Stimulated activated CD4-positive, alpha-beta T cell treated with anti-CD3 and anti-CD28 coated beads, Interleukin-15, amount 100 ng/mL, for 48 hours (primary cell): Measurements from ENCODE around the gene BTN3A1.
"Not testable (repeated sequence)": the region's sequence is repeated elsewhere in the genome, so short reads cannot be mapped to it uniquely, and the experiment has no call there.

Experiments
- DNase-seq, 2 donors: peaks; one replicate each; pipeline ENCODE4 v3.0.0-alpha.2; 2020; ENCODE audit warnings: low read depth in 2 of 2

BTN3A1 gene

DNA sequence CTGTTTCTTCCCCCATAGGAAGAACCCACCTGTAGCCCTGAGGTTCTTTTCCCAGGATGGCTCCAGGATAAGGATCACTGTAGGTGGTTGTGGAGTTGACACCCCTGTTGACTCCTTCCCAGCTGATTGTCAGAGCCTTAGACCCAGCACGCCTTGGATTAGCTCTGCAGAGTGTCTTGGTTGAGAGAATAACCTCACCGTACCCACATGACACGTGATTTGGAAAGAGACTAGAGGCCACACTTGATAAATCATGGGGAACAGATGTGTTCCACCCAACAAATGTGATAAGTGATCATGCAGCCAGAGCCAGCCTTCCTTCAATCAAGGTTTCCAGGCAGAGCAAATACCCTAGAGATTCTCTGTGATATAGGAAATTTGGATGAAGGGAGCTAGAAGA lies 12.2 kb downstream of the BTN3A1 start:
- no peak for DNase-seq

- DNase-seq: no peak
Observed at GRCh38 chr6:26415036-26415614, 13.1 kb downstream of the BTN3A1 start.

- DNase-seq: no peak
Observed at GRCh38 chr6:26415791-26416190, 13.7 kb downstream of the BTN3A1 start.

GRCh38 chr6:26416288-26416687 lies 14.2 kb downstream of the BTN3A1 start:
- no peak for DNase-seq

DNA sequence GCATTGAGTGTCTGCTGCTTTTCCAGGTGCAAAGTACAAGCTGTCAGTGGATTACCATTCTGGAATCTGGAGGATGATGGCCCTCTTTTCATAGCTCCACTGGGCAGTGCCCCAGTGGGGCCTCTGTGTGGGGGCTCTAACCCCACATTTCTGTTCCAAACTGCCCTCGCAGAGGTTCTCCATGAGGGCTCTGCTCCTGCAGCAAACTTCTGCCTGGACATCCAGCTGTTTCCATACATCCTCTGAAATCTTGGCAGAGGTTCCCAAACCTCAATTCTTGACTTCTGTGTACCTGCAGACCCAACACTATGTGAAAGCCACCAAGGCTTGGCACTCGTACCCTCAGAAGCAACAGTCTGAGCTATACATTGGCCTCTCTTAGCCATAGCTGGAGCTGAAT lies 16.0 kb downstream of the BTN3A1 start:
- DNase-seq: not testable (repeated sequence)

DNA sequence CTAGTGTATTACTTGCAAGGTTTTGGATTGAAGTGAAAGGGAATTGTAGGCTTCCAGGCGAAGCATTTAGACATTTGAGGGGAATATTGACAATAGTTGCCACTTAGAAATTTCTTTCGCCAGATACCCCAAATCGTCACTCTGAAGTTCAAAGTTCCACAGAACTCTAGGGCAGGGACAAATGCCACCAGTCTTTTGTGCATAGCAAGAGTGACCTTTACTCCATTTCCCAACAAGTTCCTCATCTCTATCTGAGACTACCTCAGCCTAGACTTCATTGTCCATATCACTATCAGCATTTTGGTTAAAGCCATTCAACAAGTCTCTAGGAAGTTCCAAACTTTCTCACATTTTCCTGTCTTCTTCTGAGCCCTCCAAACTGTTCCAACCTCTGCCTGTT lies 16.7 kb downstream of the BTN3A1 start:
- not testable (repeated sequence) for DNase-seq

- DNase-seq: no peak
Observed at GRCh38 chr6:26420688-26421171, 18.7 kb downstream of the BTN3A1 start.

- DNase-seq: peak in 1 of 2 donors; percentile 28
Observed at GRCh38 chr6:26421259-26422144, 19.4 kb downstream of the BTN3A1 start.

GRCh38 chr6:26422329-26422728 lies 20.3 kb downstream of the BTN3A1 start:
- DNase-seq: no peak

- no peak for DNase-seq
Observed at GRCh38 chr6:26426691-26427450, 24.8 kb downstream of the BTN3A1 start.

DNA sequence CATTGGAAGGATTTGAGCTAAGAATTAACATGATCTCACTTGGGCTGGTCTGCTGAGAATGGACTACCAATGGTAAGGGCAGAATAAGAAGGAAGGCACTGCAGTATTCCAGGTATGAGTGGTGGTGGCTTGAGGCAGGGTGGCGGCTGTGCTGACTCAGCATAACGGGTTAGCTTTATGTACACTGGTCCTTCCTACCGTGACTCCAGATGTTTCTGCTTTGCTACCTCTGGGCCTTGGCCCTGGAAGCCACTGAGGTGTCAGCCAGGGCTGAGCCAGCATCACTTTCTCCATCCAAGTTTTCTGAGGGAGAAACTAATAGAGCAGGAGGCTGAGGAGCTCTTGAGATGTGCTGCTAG lies 25.4 kb downstream of the BTN3A1 start:
- DNase-seq: no peak

DNA sequence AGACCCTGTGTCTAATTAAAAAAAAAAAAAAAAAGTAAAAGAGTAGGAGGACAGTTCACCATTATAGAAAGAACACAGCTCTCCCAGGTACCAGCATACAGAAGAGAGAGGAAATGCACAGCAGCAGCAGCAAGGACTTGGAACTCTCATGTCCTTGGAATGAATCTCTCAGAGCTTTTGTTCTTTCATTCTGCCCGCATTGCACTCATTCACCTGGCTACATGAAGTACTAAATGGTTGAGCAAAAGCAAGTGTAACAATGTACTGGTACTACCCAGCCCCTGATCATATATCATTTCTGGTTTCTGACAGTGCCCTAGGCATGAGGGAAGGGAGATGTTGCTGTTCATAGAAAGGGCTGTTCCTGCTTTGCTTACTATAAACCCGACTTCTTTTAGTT lies 26.1 kb downstream of the BTN3A1 start:
- no peak for DNase-seq

GRCh38 chr6:26430787-26431186 lies 28.7 kb downstream of the BTN3A1 start:
- no peak for DNase-seq

DNA sequence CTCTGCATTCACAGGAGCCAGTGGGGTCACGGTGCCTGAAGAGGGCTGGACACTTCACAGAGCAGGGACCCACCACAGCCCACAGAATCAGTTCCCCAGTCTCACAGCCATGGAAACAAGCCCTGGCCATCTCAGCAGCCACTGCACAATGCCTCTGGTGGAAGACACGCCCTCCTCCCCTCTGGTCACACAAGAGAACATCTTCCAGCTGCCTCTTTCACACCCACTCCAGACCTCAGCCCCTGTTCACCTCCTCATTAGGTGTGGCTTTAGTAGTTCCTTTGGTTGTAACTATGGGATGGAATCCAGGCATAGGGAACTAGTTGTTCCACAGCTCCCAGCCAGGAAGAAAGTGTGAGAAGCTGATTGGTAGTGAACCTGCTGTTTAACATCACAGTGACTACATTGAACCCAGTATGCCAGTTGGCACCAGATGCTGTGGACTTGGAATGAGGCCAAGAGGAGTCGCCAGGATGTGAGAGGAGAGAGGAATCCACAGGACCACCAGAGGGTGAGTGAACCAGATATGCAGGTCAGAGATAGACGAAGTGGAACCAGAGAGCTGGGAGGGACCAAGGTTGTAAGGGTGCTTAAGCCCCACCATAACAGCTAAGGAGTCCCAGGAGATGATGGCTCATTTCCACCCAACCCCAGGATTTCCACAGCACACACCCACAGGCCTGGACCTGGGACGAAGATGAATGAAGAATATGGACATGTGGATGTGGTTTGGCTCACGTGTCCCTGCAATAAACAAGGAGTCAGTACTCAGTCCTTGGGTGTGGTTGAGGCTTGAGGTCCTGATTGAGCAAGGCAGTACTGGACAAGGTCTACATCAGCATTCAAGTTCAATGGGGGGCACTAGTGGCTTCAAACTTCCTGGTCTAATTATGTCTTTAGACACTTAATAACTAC lies 29.4 kb downstream of the BTN3A1 start:
- DNase-seq: no peak

- no peak for DNase-seq
Observed at GRCh38 chr6:26432627-26433201, 30.6 kb downstream of the BTN3A1 start.

- not testable (repeated sequence) for DNase-seq
Observed at GRCh38 chr6:26433680-26434079, 31.6 kb downstream of the BTN3A1 start.

DNA sequence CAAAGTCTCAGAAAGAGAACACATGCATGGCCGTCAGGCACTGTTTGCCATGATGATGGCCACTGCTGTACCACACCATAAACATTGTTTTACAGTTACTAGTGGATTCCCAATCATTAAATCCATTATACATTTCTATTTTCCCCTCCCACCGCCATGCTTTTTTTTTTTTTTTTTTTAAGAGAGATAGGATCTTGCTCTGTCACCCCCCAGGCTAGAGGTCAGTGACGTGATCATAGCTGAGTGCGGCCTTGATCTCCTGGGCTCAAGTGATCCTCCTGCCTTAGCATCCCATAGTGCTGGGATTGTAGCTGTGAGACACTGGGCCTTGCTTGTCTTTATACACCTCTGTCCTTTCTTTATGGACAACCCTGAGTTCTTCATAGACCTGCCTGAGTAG lies 33.9 kb downstream of the BTN3A1 start:
- DNase-seq: no peak

DNA sequence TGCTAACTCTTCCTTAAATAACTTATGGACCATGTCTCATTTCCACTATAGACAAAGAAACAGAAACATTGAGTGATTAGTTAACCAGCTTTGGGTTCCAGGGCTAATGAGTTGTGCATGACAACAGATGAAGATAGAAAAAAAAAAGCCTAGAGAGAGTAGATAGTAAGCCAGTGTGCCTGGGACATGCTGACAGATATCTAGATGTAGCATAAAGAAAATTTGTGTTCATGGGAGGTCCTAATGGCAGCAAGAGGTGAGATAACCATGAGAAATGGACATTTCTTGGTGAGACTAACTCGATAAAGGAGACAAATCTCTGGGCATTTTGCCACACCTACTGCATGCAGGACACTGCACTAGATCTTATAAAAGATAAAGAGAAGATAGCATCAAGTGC lies 35.5 kb downstream of the BTN3A1 start:
- no peak for DNase-seq

DNA sequence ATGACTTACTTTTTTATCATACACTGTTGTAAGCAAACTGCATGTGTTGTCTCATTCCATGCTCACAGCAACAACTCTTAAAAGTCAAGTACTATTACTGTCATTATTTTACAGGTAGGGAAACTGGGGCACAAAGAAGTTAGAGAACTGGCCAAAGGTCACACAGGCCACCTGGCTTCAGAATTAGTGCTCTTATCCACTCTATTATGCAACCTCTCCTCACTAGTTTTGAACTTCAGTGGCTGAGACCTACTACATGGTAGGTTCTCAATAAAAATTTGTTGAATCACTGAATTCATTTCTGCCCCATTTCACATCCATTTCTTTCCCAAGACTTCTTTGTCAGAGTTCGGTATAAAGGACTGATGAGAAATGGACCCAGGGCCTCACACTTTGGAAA lies 35.9 kb downstream of the BTN3A1 start:
- DNase-seq: no peak

DNA sequence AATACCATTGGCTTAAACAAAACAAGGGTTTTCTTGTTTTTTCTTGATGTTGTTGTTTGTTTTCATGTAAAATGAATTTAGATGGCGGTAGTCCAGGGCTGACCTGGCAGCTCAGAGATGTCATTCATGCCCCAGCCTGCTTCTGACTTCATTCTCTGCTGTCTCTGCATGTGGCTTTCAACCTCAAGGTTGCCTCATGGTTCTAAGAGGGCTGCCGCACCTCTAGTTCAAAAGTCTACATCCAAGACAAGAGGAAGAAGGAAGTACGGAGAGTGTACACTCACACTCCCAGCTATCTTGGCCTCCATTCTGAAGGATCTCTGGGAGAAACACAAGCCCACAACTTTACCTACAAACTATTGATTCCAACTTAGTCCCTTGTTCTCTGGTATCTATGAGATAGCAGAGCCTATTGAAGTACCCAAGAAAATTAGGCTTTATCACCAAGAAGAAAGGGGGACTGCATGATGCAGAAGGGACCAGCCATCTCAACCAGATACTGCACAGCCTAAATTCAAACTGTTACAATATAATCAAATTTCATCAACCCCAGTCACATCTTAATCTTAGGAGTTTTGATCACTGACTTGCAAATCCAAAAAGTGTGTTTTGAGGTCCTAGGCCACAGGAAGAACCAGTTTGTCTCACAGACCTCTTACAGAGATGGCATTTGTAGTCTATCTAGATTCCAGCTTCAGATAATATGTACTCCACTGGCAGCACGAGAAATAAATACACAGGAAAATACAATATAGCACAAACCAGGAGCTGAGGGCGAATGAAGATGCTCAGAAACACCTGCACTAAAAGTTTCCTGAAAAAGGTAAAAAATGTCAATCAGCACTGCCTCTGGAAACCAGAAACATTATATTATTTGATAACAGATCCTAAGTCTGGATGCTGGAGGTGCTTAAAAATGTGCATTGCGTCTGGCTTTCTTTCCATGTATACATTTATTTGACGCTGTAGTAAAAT lies 37.4 kb downstream of the BTN3A1 start:
- DNase-seq: no peak
